ENCODE results near the gene CNOT1. TPM values are rescaled to one million over a fixed set of nuclear protein-coding genes. Genes with fewer than 3 reads are reported as not detected.
"Not testable (repeated sequence)": the region's sequence is repeated elsewhere in the genome, so short reads cannot be mapped to it uniquely, and the experiment has no call there.

Gene CNOT1
- total RNA-seq, 8 experiments from 2014 or later, result 57.7 to 187 (median 91.9) TPM

DNA sequence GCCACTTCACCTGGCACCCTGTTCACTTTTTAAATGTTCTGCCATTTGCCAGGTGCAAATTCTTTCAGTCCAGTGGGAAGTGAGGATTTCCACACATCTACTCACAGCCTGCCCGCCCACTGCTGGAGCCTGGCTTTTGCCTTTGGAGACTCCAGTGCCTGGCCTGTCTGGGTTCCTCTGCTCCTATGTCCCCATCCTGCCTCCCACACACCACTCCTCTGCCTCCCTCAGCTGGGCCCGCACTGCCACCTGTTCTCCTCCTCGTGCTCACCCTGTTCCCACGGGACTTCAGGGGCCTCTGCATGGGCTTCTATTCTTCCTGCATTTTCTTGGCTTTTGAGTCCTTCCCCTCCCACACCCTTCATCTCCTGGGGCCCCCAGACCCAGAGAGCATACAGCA, 137.6 kb downstream of the CNOT1 start:
- peaks cover 47% of the 10 kb centered on the region in 2 donors for H3K4me1 ChIP-seq (replicated peaks in 1 of 2)
- peak overlapping the region in 1 of 2 donors; percentile 34 for H3K27ac ChIP-seq
- no peak for ATAC-seq (replicated peaks in 6 of 8)
- in situ Hi-C loops (cut with MboI; ENCODE audit: low pct_unique_long_range_greater_than_20kb in 2 of 9, low sequenced_read_pairs in 9 of 9, unreplicated experiment in 9 of 9), result loop anchor here in 5 of 9 experiments (10.0 to 25.0 kb wide), 2 partner anchors 155 to 157 kb away; no protein-coding TSS in a partner anchor
- WGBS, 10 experiments, result 83 to 100% (median 100%) methylated on average over 1 of the region's 4 CpGs; no CpG with 5 or more reads in 7 of the 10 experiments
- H3K4me3 ChIP-seq, result no peak overlapping the region

DNA sequence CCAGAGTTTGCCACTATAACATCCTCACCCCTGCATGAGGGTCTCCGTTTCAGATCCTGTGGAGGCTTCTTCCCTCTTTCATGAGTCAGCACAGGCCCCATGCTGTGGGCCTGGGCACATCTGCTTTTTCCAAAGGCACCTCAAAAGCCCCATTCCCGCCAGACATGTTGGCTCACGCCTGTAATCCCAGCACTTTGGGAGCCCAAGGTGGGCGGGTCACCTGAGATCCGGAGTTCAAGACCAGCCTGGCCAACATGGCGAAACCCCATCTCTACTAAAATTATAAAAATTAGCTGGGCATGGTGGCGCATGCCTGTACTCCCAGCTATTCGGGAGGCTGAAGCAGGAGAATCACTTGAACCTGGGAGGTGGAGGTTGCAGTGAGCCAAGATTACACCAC, 139.1 kb downstream of the CNOT1 start:
- H3K27ac ChIP-seq; H3K4me3 ChIP-seq; ATAC-seq (replicated peaks in 6 of 8): not testable (repeated sequence)
- in situ Hi-C loops (cut with MboI; ENCODE audit: low pct_unique_long_range_greater_than_20kb in 2 of 9, low sequenced_read_pairs in 9 of 9, unreplicated experiment in 9 of 9), result loop anchor here in 5 of 9 experiments (10.0 to 25.0 kb wide), 2 partner anchors 153 to 156 kb away; no protein-coding TSS in a partner anchor
- 79 to 93% (median 90%) methylated on average over 1 to 8 of the region's 8 CpGs; no CpG with 5 or more reads in 5 of the 10 experiments for WGBS, 10 experiments
- H3K4me1 ChIP-seq (replicated peaks in 1 of 2), result peaks cover 35% of the 10 kb centered on the region in 2 donors

DNA sequence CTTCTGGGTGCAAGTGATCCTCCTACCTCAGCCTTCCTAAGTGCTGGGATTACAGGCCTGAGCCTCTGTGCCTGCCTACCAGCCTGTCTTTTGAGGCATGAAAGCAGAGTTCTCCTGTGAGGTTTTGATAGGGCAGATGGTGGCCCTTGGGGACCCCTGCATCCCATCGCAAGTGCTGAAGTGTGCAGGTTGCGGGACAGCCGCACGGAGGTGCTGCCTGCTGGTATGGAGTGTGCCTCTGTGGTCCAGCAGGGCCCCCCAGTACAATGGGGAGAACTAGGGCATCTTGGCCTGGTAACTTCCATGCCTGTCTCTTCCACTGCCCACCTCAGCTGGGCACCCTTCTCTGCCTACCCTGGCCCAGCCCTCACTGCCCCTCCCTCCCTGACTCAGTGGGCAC, 139.6 kb downstream of the CNOT1 start:
- in situ Hi-C loops (cut with MboI; ENCODE audit: low pct_unique_long_range_greater_than_20kb in 2 of 9, low sequenced_read_pairs in 9 of 9, unreplicated experiment in 9 of 9), result loop anchor here in 5 of 9 experiments (10.0 to 25.0 kb wide), 2 partner anchors 153 to 155 kb away; no protein-coding TSS in a partner anchor
- Histone ChIP-seq H3K27ac (no peak overlapping the region), H3K4me3 (no peak overlapping the region), H3K4me1 (replicated peaks in 1 of 2) (peaks cover 33 to 37% of the 10 kb centered on the region in 2 donors)
- 100% methylated on average over 1 of the region's 4 CpGs; no CpG with 5 or more reads in 9 of the 10 experiments for WGBS, 10 experiments
- ATAC-seq (replicated peaks in 6 of 8), result no peak

DNA sequence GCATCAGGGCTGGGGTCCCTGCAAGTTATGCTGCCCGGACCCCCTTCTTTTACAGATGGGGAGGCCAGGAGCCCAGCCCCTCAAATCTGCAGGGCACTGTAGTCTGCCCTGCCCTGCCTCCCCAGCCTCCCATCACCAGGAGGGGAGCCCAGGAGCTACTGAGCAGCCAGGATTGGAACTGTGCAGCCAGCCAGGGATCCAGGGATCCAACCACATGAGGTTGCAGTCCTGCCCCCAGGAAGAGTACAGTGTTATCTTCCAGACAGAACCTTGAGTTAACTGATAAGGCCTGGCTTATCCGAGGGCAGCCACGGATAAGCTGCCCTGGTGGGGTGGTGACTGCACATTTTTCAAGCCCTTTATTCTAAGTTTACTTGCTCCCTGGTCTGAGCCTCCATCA, 141.1 kb downstream of the CNOT1 start:
- WGBS, 10 experiments, result 40 to 100% (median 93%) methylated on average over 1 to 2 of the region's 3 CpGs; no CpG with 5 or more reads in 3 of the 10 experiments
- in situ Hi-C loops (cut with MboI; ENCODE audit: low pct_unique_long_range_greater_than_20kb in 2 of 9, low sequenced_read_pairs in 9 of 9, unreplicated experiment in 9 of 9), result loop anchor here in 6 of 9 experiments (10.0 to 25.0 kb wide), 3 partner anchors 144 to 154 kb away; no protein-coding TSS in a partner anchor

DNA sequence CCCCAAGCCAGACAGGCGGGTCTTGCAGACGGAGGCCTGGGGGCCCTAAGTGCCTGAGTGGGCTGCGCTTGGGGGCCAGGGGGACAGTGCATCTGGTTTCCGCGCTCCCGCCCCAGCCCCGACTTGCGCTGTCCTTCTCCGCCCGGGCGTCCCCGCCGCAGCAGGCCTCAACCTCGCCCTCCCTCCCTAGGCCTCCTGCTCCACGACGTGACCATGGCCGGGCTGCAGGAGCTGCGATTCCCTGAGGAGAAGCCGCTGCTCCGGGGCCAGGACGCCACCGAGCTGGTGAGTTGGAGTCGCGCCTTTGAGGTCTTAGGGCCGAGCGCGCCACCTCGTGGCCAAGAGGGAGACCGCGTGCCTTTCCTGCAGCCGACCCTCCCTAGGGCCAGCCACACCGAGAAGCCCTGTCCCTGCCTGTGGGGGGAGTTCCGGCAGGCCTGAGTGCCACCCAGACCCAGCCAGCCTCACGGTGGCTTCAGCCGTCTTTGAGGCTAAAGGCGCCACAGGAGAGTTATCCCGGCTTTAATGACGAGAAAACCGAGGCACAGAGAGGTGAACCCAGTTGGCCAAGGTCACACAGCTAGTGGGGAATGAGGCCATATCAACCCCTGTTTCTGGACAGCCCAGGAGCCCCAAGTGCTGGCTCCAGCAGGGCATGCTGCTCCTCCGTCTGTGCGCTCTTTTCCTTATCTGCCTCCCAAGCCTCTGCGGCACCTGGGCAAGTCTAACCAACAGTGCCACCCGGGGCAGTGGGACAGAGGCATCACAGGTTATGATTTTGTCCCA, 141.9 kb downstream of the CNOT1 start:
- 7 to 100% (median 80%) methylated on average over 1 to 9 of the region's 43 CpGs; no CpG with 5 or more reads in 5 of the 10 experiments for WGBS, 10 experiments
- ATAC-seq (replicated peaks in 6 of 8), result peak; percentile 85 to 99 (median 91)
- in situ Hi-C loops (cut with MboI; ENCODE audit: low pct_unique_long_range_greater_than_20kb in 2 of 9, low sequenced_read_pairs in 9 of 9, unreplicated experiment in 9 of 9), result loop anchor here in 6 of 9 experiments (10.0 to 25.0 kb wide), 3 partner anchors 143 to 153 kb away; no protein-coding TSS in a partner anchor
- no peak overlapping the region for H3K27ac ChIP-seq
- H3K4me3 ChIP-seq, result no peak overlapping the region
- H3K4me1 ChIP-seq (replicated peaks in 1 of 2), result peaks cover 15 to 19% of the 10 kb centered on the region in 2 donors

More for the DNA sequence above, 141.1 kb downstream of the CNOT1 start:
- H3K27ac ChIP-seq, result no peak overlapping the region
- ATAC-seq (replicated peaks in 6 of 8), result no peak
- peaks cover 18 to 26% of the 10 kb centered on the region in 2 donors for H3K4me1 ChIP-seq (replicated peaks in 1 of 2)
- no peak overlapping the region for H3K4me3 ChIP-seq

DNA sequence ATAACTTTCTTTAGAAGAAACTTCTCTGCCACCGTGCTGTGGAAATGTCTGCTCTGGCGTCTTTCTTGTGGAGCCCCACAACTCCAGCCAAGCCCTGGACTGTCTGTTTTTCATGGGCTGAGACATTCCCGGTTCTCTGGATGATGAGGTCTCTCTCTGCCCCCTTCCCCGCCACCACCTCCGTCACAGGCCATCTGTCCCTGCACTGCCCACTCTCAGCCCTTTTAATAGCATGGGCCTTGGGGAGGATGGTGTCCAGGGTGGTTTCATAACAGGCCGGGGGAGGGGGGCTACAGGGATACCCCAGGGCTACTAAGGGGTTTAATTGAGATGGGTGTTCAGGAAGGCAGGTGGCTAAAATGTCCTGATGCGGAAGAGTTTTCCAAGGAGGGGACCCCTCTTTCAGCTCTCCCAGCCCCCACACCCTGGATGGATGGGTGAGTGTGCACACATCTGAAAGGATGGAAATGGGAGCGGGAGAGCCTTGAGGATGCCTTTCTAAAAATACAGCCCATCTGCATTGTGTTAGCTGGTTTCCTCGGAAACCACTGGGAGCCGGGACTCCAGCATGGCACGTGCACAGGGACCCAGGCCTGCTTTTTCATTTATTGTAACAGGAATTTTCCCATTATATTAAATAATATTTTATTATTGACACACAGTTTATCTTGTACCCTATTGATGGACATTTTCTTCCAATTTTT, 144.3 kb downstream of the CNOT1 start:
- peaks cover 8 to 9% of the 10 kb centered on the region in 2 donors for H3K4me1 ChIP-seq (replicated peaks in 1 of 2)
- WGBS, 10 experiments, result 0 to 60% (median 32%) methylated on average over 1 to 5 of the region's 11 CpGs; no CpG with 5 or more reads in 4 of the 10 experiments
- ATAC-seq (replicated peaks in 6 of 8), result peak in 1 of 8 experiments; percentile 15
- no peak overlapping the region for H3K27ac ChIP-seq
- in situ Hi-C loops (cut with MboI; ENCODE audit: low pct_unique_long_range_greater_than_20kb in 2 of 9, low sequenced_read_pairs in 9 of 9, unreplicated experiment in 9 of 9), result loop anchor here in 6 of 9 experiments (10.0 to 25.0 kb wide), 3 partner anchors 141 to 151 kb away; no protein-coding TSS in a partner anchor
- H3K4me3 ChIP-seq, result no peak overlapping the region

DNA sequence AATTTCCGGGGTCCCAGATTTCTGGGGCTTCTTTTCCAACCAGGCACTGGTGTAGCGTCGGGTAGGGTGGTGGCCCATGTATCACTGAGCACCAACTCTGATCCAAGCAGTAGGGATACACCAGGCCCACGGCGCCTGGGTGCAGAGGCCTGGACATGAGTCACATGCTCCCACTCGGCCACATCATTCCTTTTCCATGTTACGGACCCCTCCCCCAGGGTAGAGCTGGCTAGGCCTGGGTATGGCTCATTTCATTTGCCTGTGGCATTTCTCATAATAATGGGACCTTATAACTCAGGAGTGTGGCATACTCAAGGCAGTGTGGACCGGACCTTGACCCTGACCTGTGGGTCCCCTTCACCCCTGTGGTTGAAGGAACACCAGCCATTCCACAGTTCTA, 147.7 kb downstream of the CNOT1 start:
- Histone ChIP-seq H3K4me3 (no peak overlapping the region), H3K27ac (no peak overlapping the region), H3K4me1 (replicated peaks in 1 of 2) (peaks cover 8 to 9% of the 10 kb centered on the region in 2 donors)
- in situ Hi-C loops (cut with MboI; ENCODE audit: low pct_unique_long_range_greater_than_20kb in 2 of 9, low sequenced_read_pairs in 9 of 9, unreplicated experiment in 9 of 9), result loop anchor here in 6 of 9 experiments (10.0 to 25.0 kb wide), 3 partner anchors 137 to 147 kb away; no protein-coding TSS in a partner anchor
- WGBS, 10 experiments, result 52 to 93% (median 73%) methylated on average over 1 to 7 of the region's 8 CpGs; no CpG with 5 or more reads in 2 of the 10 experiments
- peak in 5 of 8 experiments; percentile 39 to 95 (median 76) for ATAC-seq (replicated peaks in 6 of 8)

DNA sequence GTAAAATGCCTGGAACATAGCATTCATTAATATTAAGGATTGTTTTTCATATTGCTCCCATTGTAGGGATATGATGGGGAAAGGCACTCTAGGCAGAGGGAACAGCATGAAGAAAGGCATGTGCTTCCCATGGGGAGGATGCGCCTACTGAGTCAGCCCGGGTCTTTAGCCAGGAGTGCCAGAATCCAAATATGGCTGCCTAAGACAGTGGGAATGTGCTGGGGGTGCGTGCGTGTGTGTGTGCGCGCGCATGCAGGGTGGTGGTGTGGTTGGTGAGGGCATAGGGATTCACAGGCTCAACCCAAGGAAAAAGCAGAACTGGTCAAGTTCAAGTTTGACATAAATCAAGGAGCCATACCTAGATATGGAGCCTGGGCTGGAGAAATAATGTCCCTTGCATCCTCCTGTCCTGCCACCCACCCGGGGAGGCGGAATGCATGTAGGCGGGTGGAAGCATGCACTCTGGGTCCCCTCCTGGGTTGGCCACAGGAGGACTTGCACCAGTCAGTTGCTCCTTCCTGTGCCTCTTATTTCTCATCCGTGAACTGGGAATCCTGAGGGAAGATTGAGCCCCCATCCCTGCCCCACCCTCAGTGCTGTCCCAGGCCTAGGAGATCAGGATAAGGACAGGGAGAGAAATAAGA, 148.3 kb downstream of the CNOT1 start:
- 60 to 100% (median 89%) methylated on average over 1 to 8 of the region's 11 CpGs; no CpG with 5 or more reads in 4 of the 10 experiments for WGBS, 10 experiments
- in situ Hi-C loops (cut with MboI; ENCODE audit: low pct_unique_long_range_greater_than_20kb in 2 of 9, low sequenced_read_pairs in 9 of 9, unreplicated experiment in 9 of 9), result loop anchor here in 6 of 9 experiments (10.0 to 25.0 kb wide), 3 partner anchors 137 to 147 kb away; no protein-coding TSS in a partner anchor
- no peak overlapping the region for H3K4me3 ChIP-seq
- peaks cover 8 to 9% of the 10 kb centered on the region in 2 donors for H3K4me1 ChIP-seq (replicated peaks in 1 of 2)
- ATAC-seq (replicated peaks in 6 of 8), result peak in 1 of 8 experiments; percentile 15
- no peak overlapping the region for H3K27ac ChIP-seq

DNA sequence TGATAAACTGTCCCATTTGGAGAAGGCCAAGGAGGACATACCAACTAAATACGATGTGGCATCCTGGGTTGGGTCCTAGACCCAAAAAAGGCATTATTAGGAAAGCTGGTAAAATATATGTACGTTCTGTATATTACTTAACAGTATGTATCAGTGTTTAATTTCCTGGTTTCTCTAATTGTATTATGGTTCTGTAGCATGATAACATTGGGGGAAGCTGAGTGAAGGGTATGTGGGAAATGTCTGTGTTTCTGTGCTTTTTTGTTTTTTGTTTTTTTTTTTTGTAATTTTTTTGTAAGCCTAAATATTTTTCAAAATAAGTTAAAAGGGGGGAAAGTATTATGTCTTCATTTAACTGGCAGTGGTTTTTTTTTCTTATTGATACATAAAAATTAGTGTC, 151.2 kb downstream of the CNOT1 start:
- no peak overlapping the region for H3K27ac ChIP-seq
- H3K4me1 ChIP-seq (replicated peaks in 1 of 2), result peaks cover 0 to 4% of the 10 kb centered on the region in 2 donors
- WGBS, 10 experiments, result 50 to 100% (median 83%) methylated on average over 1 to 2 of the region's 2 CpGs; no CpG with 5 or more reads in 3 of the 10 experiments
- H3K4me3 ChIP-seq, result no peak overlapping the region
- in situ Hi-C loops (cut with MboI; ENCODE audit: low pct_unique_long_range_greater_than_20kb in 2 of 9, low sequenced_read_pairs in 9 of 9, unreplicated experiment in 9 of 9), result loop anchor here in 3 of 9 experiments (10.0 to 25.0 kb wide), 2 partner anchors 134 to 141 kb away; no protein-coding TSS in a partner anchor
- no peak for ATAC-seq (replicated peaks in 6 of 8)

DNA sequence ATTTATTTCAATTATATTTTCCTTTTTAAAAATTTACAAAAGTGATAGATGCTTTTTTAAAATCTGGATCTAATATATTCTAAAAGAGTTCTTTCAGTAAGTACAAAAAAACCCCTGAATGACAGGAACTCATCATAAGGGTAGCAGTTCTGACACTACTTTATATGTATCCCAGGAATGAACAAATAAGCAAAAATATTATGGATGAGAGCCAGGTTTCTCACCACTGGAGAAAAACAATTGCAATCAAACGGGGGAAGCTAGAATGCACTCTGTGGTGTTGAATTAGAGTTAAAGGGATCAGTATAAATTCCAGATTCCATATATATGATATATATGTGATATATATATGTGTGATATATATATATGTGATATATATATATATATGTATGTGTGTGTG, 152.8 kb downstream of the CNOT1 start:
- Histone ChIP-seq H3K4me3 (no peak overlapping the region), H3K4me1 (replicated peaks in 1 of 2) (no peaks in the 10 kb centered on the region), H3K27ac (no peak overlapping the region)
- 9 to 100% (median 88%) methylated on average over 1 of the region's 1 CpG; no CpG with 5 or more reads in 4 of the 10 experiments for WGBS, 10 experiments
- in situ Hi-C loops (cut with MboI; ENCODE audit: low pct_unique_long_range_greater_than_20kb in 2 of 9, low sequenced_read_pairs in 9 of 9, unreplicated experiment in 9 of 9), result loop anchor here in 3 of 9 experiments (10.0 to 25.0 kb wide), 2 partner anchors 132 to 139 kb away; no protein-coding TSS in a partner anchor
- no peak for ATAC-seq (replicated peaks in 6 of 8)

DNA sequence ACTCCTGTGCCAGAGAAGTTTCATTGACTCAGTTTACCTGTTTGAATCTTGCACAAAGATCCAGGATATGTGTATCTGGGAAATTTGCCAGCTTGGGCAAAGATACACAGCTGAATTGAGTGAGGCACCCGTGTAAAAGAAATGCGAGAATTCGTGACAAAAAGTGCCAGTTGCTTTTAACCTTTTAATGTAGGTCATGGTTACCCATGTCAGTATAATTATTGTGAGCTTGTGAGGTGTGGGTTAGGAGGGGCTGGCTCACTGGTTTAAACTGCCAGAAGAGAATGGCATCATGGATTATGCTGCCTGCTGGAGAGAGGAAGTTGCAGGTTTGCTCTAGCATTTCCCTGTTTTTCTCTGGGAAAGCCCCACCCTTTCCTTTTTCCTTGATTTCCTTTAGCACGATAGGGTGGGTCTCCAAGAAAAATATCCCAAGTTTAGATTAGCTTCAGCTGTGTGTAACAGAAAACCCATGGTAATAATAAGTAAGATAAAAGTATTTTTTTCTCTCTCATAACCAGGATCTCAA, 154.5 kb downstream of the CNOT1 start:
- 13 to 100% (median 72%) methylated on average over 1 to 3 of the region's 4 CpGs for WGBS, 10 experiments
- no peak overlapping the region for H3K27ac ChIP-seq
- H3K4me3 ChIP-seq, result no peak overlapping the region
- in situ Hi-C loops (cut with MboI; ENCODE audit: low pct_unique_long_range_greater_than_20kb in 2 of 9, low sequenced_read_pairs in 9 of 9, unreplicated experiment in 9 of 9), result loop anchor here in 3 of 9 experiments (10.0 to 25.0 kb wide), 2 partner anchors 130 to 138 kb away; no protein-coding TSS in a partner anchor
- ATAC-seq (replicated peaks in 6 of 8), result peak in 1 of 8 experiments; percentile 43
- no peaks in the 10 kb centered on the region for H3K4me1 ChIP-seq (replicated peaks in 1 of 2)
